Ovary (tissue), 3 donors: ENCODE data around the gene KBTBD4.

Experiments
- CTCF ChIP-seq, 3 donors: fragments of 450-650 bp in 2 of 3; fragments of 200-600 bp in 1 of 3; IDR thresholded peaks; one replicate each; pipeline versions ENCODE4 v1.5.1 to v1.8.0; 2016 to 2022; ENCODE audit warnings: antibody characterized with exemption in 3 of 3, mild to moderate bottlenecking in 1 of 3
- EP300 ChIP-seq: sonication (generic); formaldehyde crosslinking; IDR thresholded peaks from one replicate; pipeline ENCODE4 v1.6.1; 2017; ENCODE audit warnings: antibody characterized with exemption
- POLR2A ChIP-seq: fragments of 450-650 bp; IDR thresholded peaks from one replicate; pipeline ENCODE4 v1.6.1; 2017; ENCODE audit warnings: antibody characterized with exemption, mild to moderate bottlenecking, moderate library complexity
- donor health status: DM: no; HTN: no; CAD: no.

- TF ChIP-seq CTCF (IDR thresholded peaks at IDR 0.05) (no peak), POLR2A (no peak), EP300 (no peak)
These were observed 16.3 kb upstream of the KBTBD4 start for GRCh38 chr11:47595029-47595428.
